Stimulated activated CD4-positive, alpha-beta T cell treated with anti-CD3 and anti-CD28 coated beads, Interleukin-15, amount 100 ng/mL, for 48 hours (primary cell): ENCODE data around the gene HAND1.

Experiments
- DNase-seq, 2 donors: peaks; one replicate each; pipeline ENCODE4 v3.0.0-alpha.2; 2020; ENCODE audit warnings: low read depth in 2 of 2

Gene HAND1

GRCh38 chr5:154459015-154459414, 19.0 kb downstream of the HAND1 start:
- DNase-seq: no peak

- no peak for DNase-seq
These were observed 21.5 kb downstream of the HAND1 start for GRCh38 chr5:154456540-154456939.

- no peak for DNase-seq
These were observed 22.4 kb downstream of the HAND1 start for GRCh38 chr5:154455585-154455984.

GRCh38 chr5:154451957-154452356, 26.1 kb downstream of the HAND1 start:
- no peak for DNase-seq

- no peak for DNase-seq
These were observed 28.2 kb downstream of the HAND1 start for GRCh38 chr5:154449786-154450185.

GRCh38 chr5:154447089-154447725, 30.8 kb downstream of the HAND1 start:
- no peak for DNase-seq

- peak; percentile 6 to 33 for DNase-seq
These were observed 31.6 kb downstream of the HAND1 start for GRCh38 chr5:154446195-154447088.

- DNase-seq: peak; percentile 86 to 91
These were observed 32.4 kb downstream of the HAND1 start, which contains the start of gene SAP30L for GRCh38 chr5:154445422-154446194. SAP30L (plus strand) TSS chr5:154445997; CDS start chr5:154446605, 608 bp downstream.

GRCh38 chr5:154444556-154445421, 33.2 kb downstream of the HAND1 start:
- DNase-seq: peak in 1 of 2 donors; percentile 7

GRCh38 chr5:154442801-154443200, 35.2 kb downstream of the HAND1 start:
- no peak for DNase-seq

GRCh38 chr5:154440540-154440939, 37.5 kb downstream of the HAND1 start:
- DNase-seq: no peak

GRCh38 chr5:154437281-154437965, 40.6 kb downstream of the HAND1 start:
- DNase-seq: no peak

- no peak for DNase-seq
These were observed 42.8 kb downstream of the HAND1 start for GRCh38 chr5:154435226-154435625.

GRCh38 chr5:154430961-154431630, 46.9 kb downstream of the HAND1 start:
- no peak for DNase-seq

- DNase-seq: no peak
These were observed 47.6 kb downstream of the HAND1 start for GRCh38 chr5:154430466-154430865.

GRCh38 chr5:154429341-154429740, 48.7 kb downstream of the HAND1 start:
- no peak for DNase-seq

GRCh38 chr5:154428208-154428607, 49.8 kb downstream of the HAND1 start:
- no peak for DNase-seq
